Stimulated activated CD4-positive, alpha-beta T cell treated with anti-CD3 and anti-CD28 coated beads, Interleukin-15, amount 100 ng/mL, for 1 hour (primary cell): Measurements from ENCODE around the gene RITA1.

ENCODE experiments used
- DNase-seq, 2 donors: peaks; one replicate each; pipeline ENCODE4 v3.0.0-alpha.2; 2020; ENCODE audit warnings: low read depth in 1 of 2, low spot score in 1 of 2

The RITA1 gene

DNA sequence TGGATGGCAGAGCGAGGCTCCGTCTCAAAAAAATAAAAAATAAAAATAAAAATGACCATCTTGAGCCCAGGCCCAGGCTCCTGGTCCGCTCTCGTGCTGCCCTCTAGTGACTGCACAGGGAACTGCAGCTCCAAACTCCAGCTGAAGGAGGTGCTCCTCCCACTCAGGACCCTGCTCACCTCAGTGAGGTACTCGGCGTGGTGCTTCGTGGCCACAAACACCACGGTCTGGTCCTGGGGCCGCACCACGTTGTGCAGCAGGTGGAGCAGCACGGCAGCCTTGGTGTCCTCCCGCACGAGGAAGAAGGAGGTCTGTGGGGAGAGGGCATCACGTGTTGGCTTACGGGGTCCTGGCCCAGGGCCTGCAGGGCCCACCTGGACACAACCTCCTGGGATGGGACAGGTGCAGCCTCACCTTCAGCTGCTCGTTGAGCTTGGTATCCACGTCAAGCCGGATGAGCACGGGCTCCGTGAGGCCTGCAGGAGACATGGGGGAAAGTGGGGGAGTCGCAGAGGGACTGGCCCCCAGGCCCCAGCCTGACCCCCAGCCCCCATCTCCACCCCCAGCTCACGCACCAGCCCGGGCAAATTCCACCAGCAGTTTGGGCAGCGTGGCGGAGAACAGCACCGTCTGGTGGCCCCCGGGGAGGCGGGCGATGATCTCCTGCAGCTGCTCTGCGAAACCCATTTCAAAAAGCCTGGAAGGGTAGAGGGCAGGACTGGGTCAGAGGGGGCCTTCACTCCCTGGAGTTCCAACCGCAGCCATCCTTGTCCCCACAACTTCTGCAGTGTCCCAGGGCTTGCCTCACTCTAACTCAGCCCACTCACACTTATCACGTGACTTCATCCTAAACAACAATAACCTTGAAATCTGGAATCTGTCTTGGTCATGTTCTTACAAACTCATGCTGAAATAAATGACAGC, 10.8 kb upstream of the RITA1 start:
- peak; percentile 45 to 69 for DNase-seq

GRCh38 chr12:113179023-113179422, 6.5 kb upstream of the RITA1 start:
- no peak for DNase-seq

- DNase-seq: no peak
These were observed 5.2 kb upstream of the RITA1 start for GRCh38 chr12:113180333-113180732.

GRCh38 chr12:113181975-113182374, 3.5 kb upstream of the RITA1 start:
- no peak for DNase-seq

GRCh38 chr12:113183030-113183589, 2.4 kb upstream of the RITA1 start:
- DNase-seq: no peak

GRCh38 chr12:113184098-113184899, 1.2 kb upstream of the RITA1 start:
- DNase-seq: no peak

DNA sequence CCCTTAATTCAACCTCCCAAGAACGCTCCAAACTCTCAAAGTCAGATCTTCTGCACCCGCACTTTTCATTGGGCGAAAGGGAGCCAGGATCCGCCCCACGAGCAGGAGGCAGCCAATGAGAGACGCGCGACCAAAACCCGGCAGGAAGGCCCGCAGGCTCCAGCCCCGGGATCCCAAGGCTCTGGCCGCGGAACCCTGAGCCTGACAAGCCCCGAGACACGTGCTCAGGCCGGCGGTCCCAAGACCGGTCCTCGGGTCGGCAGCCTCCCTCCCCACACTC, 681 bp upstream of the RITA1 start:
- peak; percentile 73 to 74 for DNase-seq

DNA sequence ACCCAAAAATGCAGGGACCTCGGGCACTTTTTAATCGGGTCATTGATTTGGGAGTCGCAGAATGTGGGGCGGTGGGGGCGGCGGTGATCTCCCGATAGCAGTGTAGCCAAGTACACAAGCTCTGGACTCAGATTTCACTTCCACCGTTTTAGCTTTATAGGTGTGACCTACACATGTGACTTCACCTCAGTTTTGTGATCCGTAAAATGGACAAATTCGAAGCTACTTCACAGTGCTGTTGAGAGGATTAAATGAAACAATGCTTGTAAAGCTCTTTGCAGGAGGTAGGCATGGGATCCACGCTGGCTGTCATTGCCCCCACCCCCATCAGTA, 478 bp downstream of the RITA1 start:
- no peak for DNase-seq

DNA sequence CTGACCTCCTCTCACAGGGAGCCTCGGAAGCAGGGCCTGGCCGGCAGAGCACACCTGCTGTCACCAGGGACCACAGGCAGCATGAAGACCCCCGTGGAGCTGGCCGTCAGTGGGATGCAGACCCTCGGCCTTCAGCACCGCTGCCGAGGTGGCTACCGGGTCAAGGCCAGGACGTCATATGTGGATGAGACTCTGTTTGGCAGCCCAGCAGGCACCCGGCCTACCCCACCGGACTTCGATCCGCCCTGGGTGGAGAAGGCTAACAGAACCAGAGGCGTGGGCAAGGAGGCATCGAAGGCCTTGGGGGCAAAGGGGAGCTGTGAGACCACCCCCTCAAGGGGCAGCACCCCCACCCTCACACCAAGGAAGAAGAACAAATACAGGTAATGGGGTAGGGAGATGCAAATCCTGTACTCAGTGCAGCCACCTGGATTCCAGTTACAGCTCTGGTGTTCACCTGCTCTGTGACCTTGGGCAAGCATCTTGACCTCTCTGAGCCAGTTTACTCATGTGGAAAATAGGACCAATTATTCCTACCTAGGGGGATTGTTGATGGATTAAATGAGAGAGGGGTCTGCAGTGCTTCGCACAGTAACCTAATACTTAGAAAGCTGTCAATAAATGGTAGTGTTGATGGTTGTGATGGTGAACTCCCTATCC, 1.3 kb downstream of the RITA1 start:
- DNase-seq: no peak

DNA sequence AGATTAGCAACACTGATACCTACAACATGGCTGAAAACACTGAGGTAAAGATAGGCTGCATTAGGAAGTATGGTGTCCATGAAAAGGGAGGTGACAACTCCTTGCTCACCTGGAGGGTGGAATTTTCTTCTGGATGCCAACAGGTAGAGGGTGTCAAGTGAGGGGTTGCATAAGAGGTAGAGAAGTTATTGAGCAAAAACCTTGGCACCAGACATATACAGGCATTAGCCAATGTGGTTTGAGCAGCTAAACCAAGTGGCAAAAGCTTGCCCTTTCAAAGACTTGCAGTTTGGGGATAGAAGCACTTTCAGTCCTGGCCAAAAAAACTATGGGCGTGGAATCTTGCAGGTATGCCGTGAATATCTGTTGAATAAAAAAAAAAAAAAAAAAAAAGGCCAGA, 3.8 kb downstream of the RITA1 start:
- DNase-seq: no peak

GRCh38 chr12:113190761-113191160, 5.2 kb downstream of the RITA1 start:
- DNase-seq: no peak

- no peak for DNase-seq
These were observed 5.7 kb downstream of the RITA1 start for GRCh38 chr12:113191227-113191626.

DNA sequence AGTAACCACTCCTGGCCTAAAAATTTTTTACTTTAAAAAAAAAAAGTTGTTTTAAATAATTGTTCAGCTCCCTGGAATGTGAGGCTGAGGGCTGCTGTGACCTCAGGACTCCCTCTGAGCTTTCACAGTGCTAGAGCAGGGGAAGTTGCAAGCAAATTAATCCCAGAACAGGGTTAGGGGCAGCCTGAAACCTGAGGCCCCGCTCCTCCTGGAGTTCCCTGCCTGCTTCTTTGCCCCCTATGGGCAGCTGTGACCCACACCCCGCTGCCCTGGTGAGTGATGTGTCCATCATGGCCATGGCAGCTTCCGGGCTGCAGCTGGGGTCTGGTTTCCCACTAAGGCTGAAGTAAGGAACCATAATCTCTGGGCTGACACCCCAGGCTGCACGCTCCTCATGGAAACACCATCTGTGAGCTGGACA, 9.5 kb downstream of the RITA1 start:
- DNase-seq: no peak

DNA sequence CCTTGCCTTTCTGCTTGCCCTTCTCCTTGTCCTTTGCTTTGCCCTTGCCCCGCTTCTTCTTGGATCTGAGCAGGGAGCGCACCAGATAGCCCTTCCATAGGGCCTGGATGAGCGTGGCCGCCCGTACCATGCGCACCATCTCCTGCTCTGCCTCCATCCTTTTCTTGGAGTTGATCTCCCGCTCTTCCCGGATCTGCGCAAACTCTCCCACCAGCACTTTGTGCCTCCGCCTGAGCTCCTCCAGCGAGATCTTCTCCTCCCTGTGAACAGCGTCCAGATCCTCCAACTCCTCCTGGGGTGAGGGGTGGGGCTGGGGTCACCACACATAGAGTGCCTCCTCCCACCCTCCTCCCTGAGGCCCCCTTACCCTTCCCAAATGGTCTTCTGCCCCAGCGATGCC, 10.1 kb downstream of the RITA1 start:
- DNase-seq: no peak

DNA sequence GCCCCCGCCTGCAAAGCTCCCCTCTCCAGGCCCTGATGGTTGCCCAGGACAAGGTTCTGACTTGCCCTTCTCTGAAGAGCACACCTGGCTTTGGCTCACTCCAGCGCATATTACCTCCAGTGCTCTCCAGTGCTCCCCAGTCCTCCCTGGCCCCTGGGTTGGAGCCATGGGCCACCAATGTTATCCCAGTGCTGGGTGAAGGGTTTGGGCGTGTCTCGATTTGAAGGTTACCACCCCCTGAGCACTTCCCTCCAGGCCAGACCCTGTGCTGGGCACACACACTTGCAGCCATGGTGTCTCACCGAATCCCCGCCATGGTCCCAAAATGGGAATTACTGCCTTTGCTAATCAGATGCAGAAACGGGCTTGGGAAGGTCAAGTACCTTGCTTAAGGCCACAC, 11.1 kb downstream of the RITA1 start:
- DNase-seq: no peak

DNA sequence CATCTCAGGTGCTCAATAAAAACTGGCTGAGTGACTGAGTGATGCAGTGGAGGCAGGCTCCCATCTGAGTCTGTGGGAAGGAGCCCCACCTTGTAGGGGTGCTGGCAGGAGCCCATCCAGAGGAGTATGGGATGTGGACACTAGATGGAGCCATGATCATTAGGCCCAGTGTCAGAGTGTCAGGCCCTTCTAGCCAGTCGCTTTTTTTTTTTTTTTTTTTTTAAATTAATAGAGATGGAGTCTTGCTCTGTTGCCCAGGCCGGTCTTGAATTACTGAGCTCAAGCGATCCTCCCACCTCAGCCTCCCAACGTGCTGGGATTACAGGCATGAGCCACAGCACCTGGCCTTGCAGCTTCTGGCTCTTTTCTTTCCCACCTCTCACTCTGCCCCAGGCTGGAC, 11.5 kb downstream of the RITA1 start:
- DNase-seq: peak in 1 of 2 donors; percentile 17

GRCh38 chr12:113197518-113198077, 12.1 kb downstream of the RITA1 start:
- DNase-seq: no peak

DNA sequence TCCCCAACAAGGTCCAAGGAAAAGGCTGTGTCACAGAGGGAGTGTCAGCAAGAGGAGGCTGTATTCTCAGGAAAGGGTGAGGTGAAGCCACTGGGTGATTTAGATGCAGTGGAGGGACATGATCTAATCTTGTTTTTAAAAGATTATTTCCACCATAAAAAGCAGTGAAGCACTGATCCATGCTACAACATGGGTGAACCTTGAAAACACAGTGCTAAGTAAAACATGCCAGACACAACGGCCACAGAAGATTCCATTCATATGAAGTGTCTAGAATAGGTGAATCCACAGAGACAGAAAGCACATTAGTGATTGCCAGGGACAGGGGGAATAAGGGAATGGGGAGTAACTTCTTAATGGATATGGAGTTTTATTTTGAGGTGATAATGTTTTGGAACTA, 12.8 kb downstream of the RITA1 start:
- no peak for DNase-seq

DNA sequence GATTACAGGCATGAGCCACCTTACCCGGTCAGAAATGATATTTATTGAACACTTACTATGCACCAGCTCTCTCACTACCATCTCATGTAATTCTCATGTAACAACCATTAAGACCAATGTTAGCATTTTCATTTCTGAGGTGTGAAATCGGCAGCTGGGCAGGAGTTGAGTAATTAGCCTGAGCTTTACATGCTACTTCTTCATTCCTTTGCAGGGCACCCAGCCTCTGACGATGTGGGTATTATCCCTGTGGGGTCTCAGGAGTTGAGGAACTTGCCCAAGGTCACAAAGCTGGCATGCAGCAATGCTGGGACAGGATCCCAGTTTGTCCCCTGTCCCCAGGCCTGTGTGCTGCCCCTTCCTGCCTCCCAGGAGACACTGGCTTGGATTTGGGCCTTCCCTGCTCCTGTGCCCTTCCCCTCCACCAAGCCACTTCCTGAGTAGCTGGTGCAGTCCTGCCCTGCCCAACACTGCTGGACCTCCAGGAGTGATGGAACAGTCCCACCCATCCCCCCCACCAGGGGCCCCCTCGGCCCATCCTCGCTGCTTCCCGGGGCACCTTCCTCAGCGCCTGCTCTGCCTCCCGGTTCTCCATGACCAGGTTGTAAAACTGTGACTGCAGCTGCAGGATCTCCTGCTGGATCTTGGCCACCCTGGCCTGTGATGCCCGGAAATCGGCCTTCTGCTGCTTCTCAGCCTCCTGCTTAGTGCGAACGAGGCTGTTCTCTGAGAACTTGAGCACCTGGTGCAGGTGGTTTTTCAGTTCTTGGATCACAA, 14.7 kb downstream of the RITA1 start:
- no peak for DNase-seq
